ENCODE measurements around the gene UPB1.

The UPB1 gene

GRCh38 chr22:24507716-24508115 lies 12.6 kb downstream of the UPB1 start:
- DNase-seq (ENCODE audit: extremely low spot score), result no peak
- CTCF ChIA-PET, result interaction anchor here (1.2 kb wide), 1 partner anchor 84 kb away, joined by 4 read pairs; no protein-coding TSS in a partner anchor
- POLR2A ChIA-PET, result no interaction called here
- TF ChIP-seq PKNOX1 (IDR thresholded peaks at IDR 0.05), result no peak
- TF ChIP-seq BHLHE40 (IDR thresholded peaks at IDR 0.05; ENCODE audit: borderline replicate concordance), result no peak
- TF ChIP-seq L3MBTL2 (conservative IDR thresholded peaks at IDR 0.05), result no peak
- TF ChIP-seq TARDBP (IDR thresholded peaks at IDR 0.05), result no peak
- TF ChIP-seq NFRKB (IDR thresholded peaks at IDR 0.05), result no peak
- TF ChIP-seq ARNT (IDR thresholded peaks at IDR 0.05), result no peak
- no peak for TF ChIP-seq LEF1 (IDR thresholded peaks at IDR 0.05; ENCODE audit: borderline replicate concordance)
- no peak for TF ChIP-seq FOXA1 (IDR thresholded peaks at IDR 0.05)
- no peak for TF ChIP-seq SUZ12 (IDR thresholded peaks at IDR 0.05)
- no peak for TF ChIP-seq ZNF384 (IDR thresholded peaks at IDR 0.05)
- TF ChIP-seq HDGF (IDR thresholded peaks at IDR 0.05; ENCODE audit: borderline replicate concordance), result no peak
- no peak for TF ChIP-seq SP1 (IDR thresholded peaks at IDR 0.05)
- TF ChIP-seq FOXK2 (IDR thresholded peaks at IDR 0.05), result no peak
- no peak for TF ChIP-seq FOXM1 (IDR thresholded peaks at IDR 0.05; ENCODE audit: borderline replicate concordance)
- no peak for TF ChIP-seq CTBP1 (IDR thresholded peaks at IDR 0.05; ENCODE audit: borderline replicate concordance)
- TF ChIP-seq ELF4 (IDR thresholded peaks at IDR 0.05), result no peak

- DNase-seq (ENCODE audit: extremely low spot score), result no peak
- ChIA-PET POLR2A (no interaction called here), CTCF (no interaction called here)
- TF ChIP-seq SUZ12 (IDR thresholded peaks at IDR 0.05) (no peak), HDGF (IDR thresholded peaks at IDR 0.05; ENCODE audit: borderline replicate concordance) (no peak), PKNOX1 (IDR thresholded peaks at IDR 0.05) (no peak), TARDBP (IDR thresholded peaks at IDR 0.05) (no peak), LEF1 (IDR thresholded peaks at IDR 0.05; ENCODE audit: borderline replicate concordance) (no peak), FOXK2 (IDR thresholded peaks at IDR 0.05) (no peak), FOXA1 (IDR thresholded peaks at IDR 0.05) (no peak)
These were observed 15.8 kb downstream of the UPB1 start for GRCh38 chr22:24510637-24511625.

- no peak for DNase-seq (ENCODE audit: extremely low spot score)
- ChIA-PET CTCF (no interaction called here), POLR2A (no interaction called here)
- TF ChIP-seq TARDBP (IDR thresholded peaks at IDR 0.05), result no peak
- TF ChIP-seq BHLHE40 (IDR thresholded peaks at IDR 0.05; ENCODE audit: borderline replicate concordance), result no peak
- no peak for TF ChIP-seq FOXK2 (IDR thresholded peaks at IDR 0.05)
- TF ChIP-seq PKNOX1 (IDR thresholded peaks at IDR 0.05), result no peak
- TF ChIP-seq ZNF384 (IDR thresholded peaks at IDR 0.05), result no peak
- TF ChIP-seq L3MBTL2 (conservative IDR thresholded peaks at IDR 0.05), result no peak
- no peak for TF ChIP-seq CTBP1 (IDR thresholded peaks at IDR 0.05; ENCODE audit: borderline replicate concordance)
- no peak for TF ChIP-seq HDGF (IDR thresholded peaks at IDR 0.05; ENCODE audit: borderline replicate concordance)
- TF ChIP-seq FOXA1 (IDR thresholded peaks at IDR 0.05), result no peak
- TF ChIP-seq NFRKB (IDR thresholded peaks at IDR 0.05), result no peak
- no peak for TF ChIP-seq LEF1 (IDR thresholded peaks at IDR 0.05; ENCODE audit: borderline replicate concordance)
- no peak for TF ChIP-seq ARNT (IDR thresholded peaks at IDR 0.05)
- TF ChIP-seq SUZ12 (IDR thresholded peaks at IDR 0.05), result no peak
- no peak for TF ChIP-seq SP1 (IDR thresholded peaks at IDR 0.05)
- TF ChIP-seq ELF4 (IDR thresholded peaks at IDR 0.05), result no peak
- TF ChIP-seq FOXM1 (IDR thresholded peaks at IDR 0.05; ENCODE audit: borderline replicate concordance), result no peak
These were observed 16.9 kb downstream of the UPB1 start for GRCh38 chr22:24512043-24512442.

GRCh38 chr22:24513378-24514240 lies 18.5 kb downstream of the UPB1 start:
- TF ChIP-seq L3MBTL2 (conservative IDR thresholded peaks at IDR 0.05), result no peak
- TF ChIP-seq TARDBP (IDR thresholded peaks at IDR 0.05), result no peak
- TF ChIP-seq CTBP1 (IDR thresholded peaks at IDR 0.05; ENCODE audit: borderline replicate concordance), result no peak
- no peak for TF ChIP-seq LEF1 (IDR thresholded peaks at IDR 0.05; ENCODE audit: borderline replicate concordance)
- no peak for TF ChIP-seq NFRKB (IDR thresholded peaks at IDR 0.05)
- no peak for TF ChIP-seq FOXK2 (IDR thresholded peaks at IDR 0.05)
- no peak for TF ChIP-seq SP1 (IDR thresholded peaks at IDR 0.05)
- no peak for TF ChIP-seq FOXM1 (IDR thresholded peaks at IDR 0.05; ENCODE audit: borderline replicate concordance)
- no peak for TF ChIP-seq FOXA1 (IDR thresholded peaks at IDR 0.05)
- no peak for TF ChIP-seq ARNT (IDR thresholded peaks at IDR 0.05)
- no peak for TF ChIP-seq SUZ12 (IDR thresholded peaks at IDR 0.05)
- no peak for TF ChIP-seq ZNF384 (IDR thresholded peaks at IDR 0.05)
- TF ChIP-seq PKNOX1 (IDR thresholded peaks at IDR 0.05), result no peak
- no peak for TF ChIP-seq HDGF (IDR thresholded peaks at IDR 0.05; ENCODE audit: borderline replicate concordance)
- TF ChIP-seq ELF4 (IDR thresholded peaks at IDR 0.05), result no peak
- no peak for DNase-seq (ENCODE audit: extremely low spot score)
- POLR2A ChIA-PET, result no interaction called here
- CTCF ChIA-PET, result interaction anchor here (1.0 kb wide), 1 partner anchor 11 kb away, joined by 3 read pairs; no protein-coding TSS in a partner anchor
